ENCODE measurements around the gene CD34.
A peak's percentile ranks its signal among the peaks of the same experiment; 100 is the strongest.

The CD34 gene

DNA sequence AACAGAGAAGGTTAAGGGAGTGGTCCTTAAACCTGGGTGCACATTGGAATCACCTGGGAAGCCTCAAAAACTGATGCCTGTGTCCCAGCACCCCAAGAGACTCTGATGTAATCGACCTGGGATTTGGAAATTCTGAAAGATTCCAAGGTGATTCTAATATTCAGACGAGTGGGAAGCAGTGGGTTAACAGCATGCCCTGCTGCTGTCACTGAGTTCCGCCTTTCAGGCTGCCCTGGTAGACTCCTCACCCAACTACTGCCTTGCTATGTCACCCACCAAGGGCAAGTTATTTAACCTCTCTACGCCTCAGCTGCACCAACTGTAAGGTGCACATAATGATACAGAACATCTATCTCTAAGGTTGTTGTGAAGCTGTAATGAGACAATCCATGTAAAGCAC is 59.2 kb downstream of the CD34 start:
- no peak for DNase-seq

DNA sequence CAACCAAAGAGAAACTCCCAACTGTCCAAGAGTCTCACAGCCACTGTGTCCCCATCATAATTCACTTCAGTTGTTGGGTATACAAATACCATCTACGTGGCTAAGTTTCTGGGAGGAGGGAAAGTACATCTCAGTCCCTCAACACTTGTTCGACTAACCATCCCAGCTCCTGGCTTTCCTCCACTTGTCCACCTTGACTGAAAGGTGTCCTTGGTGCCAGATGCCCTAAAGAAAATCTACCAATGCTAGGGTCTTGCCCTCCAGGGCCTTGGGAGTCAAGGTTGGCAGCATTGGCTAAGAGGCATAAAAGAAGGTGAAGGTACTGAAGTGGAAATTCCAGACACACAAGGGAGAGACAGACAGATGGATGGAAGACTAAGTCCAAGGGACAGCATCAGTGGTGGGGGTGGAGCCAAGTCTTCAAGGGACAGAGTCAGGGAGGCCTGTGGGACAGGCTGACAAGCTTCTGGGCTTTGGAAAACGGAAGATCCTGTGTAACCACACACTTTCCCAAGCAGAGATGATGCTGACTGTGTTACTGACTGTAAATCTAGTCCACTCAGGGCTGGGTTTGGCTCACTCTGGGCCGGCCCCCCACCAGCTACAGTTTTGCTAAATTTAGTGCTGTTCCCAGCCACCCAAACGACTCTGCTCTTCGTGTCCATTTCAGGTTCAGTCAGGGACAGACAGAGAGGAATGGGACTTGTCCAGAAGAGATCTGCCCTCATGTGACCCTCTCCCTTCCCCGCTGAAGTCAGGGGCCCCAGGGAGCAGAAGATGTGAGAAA is 60.1 kb downstream of the CD34 start:
- DNase-seq: no peak

DNA sequence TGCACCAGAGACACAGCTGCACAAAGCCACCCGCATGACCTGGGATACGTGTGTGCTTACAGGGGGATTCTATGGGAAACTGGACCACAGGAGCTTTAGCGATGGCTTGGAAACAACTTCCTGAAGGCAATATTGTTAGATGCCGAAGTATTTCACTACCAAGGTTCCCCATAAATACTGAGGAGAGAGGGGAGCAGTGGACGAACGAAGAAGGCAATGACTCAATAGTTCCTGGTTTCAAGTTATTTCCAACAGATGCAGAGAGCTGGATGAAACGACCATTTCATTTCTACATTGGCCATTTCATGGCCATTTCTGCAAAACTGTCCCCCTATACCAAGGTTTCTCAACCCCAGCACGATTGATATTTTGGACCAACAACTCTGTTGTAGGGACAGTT is 61.3 kb downstream of the CD34 start:
- no peak for DNase-seq

DNA sequence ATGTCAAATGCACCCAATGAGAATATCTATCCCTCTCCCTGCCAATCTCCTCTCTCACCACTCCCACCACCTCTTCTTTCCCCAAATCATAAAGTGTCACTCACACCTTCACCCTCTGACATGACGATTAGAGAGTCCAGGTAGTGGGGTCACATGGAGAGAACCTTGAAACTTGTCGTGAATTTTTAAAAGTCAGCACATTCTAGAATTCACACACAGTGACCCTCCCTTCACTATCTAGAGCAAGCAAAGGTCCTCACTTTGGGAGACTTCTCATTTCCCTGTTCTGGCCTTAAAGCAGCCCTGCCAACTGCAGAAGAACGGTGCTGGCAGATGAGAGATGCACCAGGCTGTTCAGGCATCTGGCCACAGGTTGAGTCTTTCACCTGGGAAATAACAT is 61.9 kb downstream of the CD34 start:
- DNase-seq: no peak

DNA sequence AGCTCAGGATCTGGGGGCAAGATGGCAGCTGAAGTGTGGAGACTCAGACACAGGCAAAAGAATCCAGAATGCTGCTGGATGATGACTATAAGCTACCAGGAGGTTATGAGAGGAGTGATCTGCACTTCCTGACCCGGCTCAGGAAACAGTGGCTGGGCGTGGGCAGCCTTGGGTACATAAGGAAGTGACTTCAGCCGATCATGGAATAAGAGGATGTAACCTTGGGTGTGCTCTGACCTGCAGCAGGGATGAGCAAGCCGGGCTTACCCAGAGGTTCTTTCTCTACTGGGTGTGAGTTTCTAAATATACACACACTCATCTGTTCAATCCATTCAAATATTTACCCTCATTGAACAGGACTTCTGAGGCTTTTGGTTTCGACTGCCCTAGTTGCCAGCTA is 62.7 kb downstream of the CD34 start:
- DNase-seq: peak; percentile 44

DNA sequence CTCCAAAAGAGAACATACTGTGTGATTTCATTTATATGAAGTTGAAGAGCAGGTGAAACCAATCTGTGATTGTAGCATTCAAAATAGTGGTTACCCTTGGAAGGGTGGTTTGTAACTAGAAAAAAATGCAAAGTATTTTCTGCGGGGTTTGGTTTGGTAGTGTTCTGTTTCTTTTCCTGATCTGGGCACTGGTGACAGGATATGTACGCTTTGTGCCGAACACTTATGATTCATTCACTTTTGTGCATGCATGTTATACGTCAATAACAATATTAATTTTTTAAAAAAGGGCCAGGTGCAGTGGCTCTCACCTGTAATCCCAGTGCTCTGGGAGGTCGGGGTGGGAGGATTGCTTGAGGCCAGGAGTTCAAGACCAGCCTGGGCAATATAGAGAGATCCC is 63.8 kb downstream of the CD34 start:
- no peak for DNase-seq

DNA sequence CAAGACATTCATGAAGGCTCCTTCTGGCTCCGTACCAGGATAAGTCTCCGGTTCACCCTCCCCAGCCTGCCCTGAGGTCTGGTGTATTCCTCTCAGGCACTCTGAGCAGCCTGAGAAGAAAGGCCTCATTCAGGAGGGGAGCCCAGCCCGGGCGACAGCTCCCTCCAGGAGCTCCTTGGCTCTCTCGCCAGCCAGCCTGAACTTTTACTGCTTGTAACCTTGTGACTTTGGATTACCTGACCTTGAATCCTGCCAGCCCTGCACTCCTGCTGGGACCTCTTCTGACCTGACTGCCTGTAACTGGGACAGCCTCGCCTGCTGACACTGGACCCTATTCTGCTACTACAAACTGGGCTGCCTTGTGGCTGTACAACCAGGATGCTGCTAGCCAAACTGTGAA is 65.8 kb downstream of the CD34 start:
- DNase-seq: no peak

DNA sequence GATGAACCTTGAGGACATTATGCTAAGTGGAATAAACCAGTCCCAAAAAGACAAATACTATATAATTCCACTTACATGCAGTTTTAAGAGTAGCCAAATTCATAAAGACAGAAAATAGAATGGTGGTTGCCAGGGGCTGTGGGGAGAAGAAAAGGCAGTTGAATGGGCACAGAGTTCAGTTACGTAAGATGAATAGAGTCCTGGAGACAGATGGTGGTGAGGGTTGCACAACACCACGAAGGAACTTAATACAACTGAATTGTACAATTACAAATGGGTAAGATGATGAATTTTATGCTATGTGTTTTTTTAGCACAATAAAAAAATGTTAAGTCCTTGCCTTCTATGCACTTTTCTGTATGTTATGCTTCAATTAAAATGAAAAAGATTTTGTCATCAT is 66.6 kb downstream of the CD34 start:
- no peak for DNase-seq

DNA sequence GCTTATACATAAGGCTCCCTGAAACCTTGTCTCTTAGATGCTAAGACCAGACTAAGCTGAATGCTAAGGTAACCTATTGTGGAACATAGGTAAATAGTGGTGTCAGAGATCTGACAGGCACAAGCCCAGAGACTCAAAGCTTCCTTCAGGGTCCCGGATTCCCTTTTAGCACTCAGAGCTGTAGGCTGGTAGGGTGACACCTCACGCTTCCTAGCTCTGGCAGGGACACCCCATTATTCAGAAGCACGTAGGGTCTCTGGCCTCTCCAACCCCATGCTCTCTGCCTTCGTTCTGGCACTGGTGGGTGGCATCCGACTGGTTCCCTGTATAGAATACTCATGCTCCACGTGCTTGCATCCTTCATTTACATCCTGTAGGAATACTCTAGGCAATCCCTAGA is 68.4 kb downstream of the CD34 start:
- DNase-seq: no peak

DNA sequence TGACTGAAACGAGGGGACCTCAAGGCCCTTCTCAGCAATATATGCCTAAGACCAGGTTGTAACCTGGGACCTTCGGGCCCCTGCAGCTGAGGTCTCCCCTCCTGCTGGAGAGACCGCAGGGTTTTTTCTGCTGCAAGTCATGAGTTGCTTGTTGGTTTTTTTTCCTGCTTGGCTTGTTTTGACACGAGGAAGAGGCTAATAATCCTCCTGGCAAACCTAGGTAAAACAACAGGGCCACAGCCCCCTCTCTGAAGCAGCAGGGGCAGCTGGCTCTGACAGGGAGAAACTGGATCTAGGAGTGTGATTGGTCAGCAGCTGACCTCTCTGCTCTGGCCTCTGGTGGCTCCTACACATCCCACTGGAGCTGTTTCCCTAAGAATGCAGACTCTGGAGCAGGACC is 69.0 kb downstream of the CD34 start:
- no peak for DNase-seq

DNA sequence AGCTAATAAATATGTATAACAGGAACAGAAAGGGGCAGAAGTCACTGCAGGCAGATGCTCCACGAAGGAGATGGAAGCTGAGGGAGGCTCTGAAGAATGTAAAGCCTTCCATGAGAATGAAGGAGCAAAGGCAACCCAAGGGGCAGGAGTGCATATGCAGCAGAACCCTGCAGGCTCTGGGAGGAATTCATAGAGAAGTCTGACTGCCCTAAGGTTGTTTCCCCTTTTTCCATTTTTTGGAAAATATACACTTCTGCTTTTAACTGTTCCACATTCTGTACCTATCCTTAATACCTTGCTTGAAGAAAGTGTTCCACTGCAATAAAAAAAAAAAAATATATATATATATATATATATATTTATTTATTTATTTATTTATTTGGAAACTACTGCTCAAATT is 69.6 kb downstream of the CD34 start:
- no peak for DNase-seq

DNA sequence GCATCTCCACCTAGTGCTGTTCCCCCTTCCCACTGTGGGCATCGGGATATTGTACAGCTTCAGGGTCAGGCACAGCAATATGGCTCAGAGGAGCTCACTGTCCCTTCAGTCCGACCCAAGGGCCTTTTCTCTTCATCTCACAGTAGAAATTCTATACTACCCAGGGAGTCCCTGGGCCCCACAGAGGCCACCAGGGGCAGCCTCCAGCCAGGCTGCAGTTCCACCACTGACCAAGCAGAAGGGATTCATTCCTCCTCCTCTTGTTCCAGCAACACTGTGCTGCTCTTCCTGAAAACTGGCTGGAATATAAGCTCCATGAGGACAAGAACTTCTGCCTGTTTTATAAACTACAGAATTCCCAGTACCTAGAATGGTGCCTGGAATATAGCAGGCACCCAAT is 70.5 kb downstream of the CD34 start:
- DNase-seq: no peak

DNA sequence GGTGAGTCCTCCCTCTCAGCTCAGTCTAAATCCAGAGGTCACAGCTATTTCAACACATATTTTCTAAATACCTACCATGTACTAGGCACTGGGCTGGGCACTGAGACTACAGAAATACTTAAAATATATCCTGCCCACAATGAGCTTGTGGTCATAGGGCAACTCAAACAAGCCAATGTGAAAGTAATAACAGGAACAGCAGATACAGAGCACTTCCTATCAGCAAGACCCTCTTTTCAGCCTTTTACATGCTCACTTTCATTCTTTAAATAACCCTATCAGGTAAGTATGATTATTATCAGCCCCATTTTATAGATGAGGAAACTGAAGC is 71.9 kb downstream of the CD34 start:
- DNase-seq: no peak

DNA sequence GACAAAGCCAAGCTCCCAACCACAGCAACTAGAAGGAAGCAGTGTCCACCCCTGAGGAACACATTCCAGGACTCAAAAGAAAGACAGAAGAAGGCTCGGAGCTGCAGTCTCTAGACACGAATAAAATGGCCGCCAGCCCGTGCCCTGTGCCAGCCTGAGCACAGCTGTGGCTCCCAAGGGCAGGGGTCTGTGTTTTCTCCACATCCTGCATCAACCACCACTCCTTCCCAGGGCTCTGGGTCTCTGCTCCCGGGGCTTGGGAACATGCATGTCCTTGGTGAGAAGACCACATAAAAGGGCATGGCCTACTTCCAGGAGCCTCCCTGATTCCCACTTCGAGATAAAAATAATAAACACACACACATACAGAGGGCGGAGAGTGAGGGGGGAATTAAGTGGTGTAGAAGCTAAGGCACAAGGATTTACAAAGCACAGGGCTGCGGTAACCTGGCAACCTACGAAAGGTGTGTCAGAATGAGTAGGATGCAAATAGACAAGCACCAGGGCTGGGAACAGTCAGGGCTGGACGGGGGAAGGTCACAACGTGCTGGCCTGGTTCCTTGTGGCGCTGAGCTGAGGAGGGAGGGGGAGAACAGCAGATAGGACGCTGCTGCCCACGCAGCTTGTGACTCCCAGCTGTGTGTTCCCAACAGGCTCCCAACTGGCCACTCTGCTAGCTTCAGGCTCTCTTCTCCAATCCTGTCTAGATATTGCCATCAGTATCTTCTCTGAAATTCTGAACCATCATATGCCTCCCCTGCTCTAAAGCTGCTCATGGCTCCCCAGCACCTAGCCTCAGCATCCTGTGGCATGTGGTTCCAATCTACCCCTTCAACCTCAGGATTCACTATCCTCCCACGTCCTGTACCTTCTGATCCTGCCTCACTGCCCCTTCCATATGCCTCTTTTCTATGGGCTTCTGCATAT is 72.5 kb downstream of the CD34 start:
- DNase-seq: no peak

DNA sequence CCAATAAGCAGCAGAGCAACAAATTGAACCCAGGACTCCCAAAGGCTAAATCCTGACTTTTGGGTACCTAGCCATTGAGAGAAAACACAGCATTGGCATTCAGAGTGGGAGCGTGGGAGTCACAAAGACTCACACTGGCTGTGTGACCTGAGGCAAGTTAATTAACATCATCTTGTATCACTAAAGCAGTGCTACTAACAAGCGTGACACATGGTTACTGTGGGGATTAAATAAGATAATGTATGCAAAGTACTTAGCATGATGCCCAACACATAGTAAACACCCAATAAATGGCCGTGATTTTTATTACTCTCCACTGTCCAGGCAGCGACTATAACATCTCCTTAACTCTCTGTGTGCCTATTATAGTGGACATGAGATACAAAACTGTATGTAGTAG is 73.3 kb downstream of the CD34 start:
- no peak for DNase-seq

DNA sequence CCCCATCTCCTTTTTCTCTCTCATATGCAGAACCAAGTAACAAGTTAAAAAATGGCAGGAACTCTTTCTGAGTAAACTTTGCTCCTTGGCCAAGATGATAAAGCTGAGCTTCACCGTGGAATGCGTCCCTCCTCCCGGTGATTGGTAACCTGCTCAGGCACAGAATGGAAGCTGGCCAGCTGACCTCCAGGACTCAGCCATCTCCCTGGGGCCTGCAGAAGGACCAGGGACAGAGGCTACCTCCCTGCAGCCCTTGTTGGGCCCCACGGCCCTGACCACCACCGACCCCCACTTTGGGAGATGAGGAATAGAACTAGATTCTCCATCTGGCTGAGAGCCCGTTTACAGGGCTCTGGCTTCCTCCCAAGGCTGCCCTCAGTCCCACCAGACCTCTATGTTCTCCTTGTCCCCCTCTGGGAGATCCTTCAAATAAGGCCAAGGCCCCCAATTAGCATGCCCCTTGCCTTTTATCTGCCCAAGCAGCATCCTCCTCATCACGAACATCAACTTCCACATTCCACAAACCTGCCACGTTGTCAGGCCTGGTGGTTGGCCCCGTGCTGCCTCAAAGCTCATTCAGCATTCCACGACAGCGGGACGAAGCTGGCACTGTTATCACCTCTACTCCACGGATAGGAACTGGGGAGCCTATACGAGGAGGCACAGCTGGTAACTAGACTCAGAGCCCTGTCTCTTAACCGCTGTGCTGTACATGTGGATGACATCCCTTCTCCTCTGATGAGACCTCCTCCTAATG is 74.2 kb downstream of the CD34 start:
- DNase-seq: no peak

DNA sequence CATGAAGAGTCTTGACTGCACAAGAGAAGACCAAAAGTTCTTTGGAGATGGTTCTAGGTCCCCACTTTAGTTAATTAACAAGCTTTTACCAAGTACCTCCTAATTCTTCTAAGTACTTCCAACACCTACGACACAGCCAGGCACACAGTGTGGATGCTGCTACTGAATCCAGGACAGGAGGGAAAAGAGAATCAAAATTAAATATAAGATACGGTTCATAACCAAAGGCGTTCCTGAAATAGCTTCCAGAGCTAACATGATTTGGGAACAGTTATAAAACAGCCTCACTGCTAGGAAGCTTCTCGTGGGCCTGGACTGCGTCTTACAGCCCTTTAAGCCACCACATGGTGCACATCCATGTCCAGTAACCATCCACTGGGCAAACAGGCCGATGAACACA is 75.0 kb downstream of the CD34 start:
- no peak for DNase-seq

DNA sequence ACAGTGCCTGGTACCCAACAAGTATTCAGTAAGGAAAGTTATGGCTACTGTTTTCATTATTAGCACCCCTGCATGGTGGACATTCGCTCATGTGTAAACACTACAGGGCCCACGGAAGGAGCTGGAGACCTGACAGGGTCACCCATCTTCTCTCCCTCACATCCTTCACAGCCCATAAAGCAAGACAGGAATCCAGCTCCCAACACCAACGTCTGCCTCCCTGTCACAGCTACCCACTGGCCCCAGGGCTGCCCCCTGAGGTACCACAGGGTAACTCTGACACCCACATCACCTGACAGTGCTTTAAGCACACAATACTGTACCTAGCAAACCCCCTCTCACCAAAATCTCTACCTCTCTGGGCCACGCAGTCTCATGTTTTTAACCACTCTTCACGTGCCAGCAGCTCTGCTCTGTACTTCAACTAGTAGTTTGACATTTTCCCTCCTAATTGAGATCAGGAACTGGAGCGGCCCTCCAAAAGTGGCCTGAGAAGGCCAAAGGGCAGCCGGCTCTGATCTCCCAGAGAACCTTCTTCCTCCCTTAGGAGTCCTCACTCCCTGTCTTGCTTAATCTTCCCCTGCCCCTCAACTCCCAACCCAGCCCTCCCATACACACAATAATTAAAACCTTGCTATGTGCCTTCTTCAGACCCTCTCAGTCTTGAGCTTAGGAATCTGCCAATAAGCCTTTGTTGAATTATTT is 76.8 kb downstream of the CD34 start:
- DNase-seq: no peak

DNA sequence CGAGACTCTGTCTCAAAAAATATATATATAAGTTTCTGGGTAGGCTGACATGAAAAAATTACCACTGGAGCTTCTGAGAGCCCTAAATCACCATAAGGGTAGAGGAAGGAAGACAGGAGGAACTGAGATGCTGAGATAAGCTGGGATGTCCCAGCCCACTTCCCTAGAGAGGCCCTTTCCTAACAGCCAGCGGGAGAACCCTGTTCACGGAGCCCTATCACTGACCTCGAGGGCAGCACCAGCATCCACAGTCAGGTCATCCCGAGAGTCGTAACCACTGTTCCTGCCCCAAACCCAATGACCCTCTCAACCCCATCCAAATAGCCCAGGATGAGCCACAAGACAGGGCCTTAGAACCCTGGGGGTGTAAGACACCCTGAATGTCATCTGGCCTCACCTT is 77.5 kb downstream of the CD34 start:
- DNase-seq: no peak

DNA sequence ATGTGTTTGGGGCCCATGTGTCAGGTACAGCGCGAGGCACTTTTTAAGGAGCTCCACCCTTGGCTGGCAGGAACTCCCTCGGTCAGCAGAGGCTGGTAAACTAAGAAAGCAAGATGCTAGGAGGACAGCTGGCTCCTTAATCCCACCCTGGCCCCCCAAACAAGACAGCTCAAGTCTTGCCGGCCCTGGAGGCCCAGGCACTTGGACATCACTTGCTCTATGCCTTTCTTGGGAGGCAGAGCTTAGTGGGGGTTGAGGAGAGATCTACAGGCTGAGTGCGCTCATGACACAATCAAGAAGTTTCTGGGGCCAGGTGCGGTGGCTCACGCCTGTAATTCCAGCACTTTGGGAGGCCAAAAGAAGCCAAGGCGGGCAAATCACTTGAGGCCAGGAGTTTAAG is 78.1 kb downstream of the CD34 start:
- no peak for DNase-seq

DNA sequence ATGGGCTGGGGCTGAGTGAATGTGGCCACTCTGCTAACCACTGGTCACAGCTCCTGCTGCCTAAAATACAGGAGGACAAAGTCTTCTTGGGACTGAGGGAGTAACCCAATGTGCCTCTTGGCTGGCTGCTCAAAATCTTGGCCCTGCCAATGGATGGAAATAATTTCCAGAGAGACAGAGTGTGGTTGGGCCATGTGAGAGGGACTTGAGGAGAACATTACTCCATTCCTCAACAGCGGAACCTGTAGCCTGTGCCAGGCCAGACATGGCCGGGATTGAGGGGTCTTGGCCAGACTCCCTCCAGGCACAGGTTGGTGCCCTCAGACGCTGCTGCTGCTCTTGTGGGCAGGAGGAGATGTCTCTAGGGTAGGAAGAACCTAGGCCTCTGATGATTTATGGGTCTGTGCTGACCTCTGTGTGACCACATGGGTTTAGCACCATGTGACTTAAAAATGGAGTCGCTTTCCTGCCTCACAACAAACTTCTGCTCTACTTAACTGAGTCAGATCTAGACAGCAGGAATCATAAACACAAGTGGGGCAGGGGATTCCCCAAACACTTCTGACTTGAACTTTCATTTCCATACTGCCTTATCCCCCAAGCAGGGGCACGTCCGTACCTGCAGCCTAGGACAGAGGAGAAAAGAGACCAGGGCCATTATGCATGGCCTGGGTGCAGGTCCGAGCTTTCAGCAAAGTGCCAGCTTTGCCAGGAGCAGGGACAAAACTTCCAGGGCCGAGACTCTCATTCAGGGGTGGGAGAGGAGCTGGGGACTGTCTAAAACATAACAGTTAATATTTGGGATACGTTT is 79.2 kb downstream of the CD34 start:
- DNase-seq: no peak

Measured in NCI-H510A treated with DMSO at 0.1 percent for 48 hours (cell line).